Astrocyte of the spinal cord (primary cell): ENCODE measurements around the gene BAHCC1.
A peak's percentile ranks its signal among the peaks of the same experiment; 100 is the strongest.

ENCODE experiments used
- DNase-seq: peaks from one replicate; pipeline ENCODE4 v3.0.0; 2011; ENCODE audit warnings: low read depth, low spot score
- H3K4me3 ChIP-seq: 2 replicates; pipeline ENCODE4 v1.5.1; 2011; ENCODE audit warnings: low read depth, mild to moderate bottlenecking, low read length, moderate library complexity
- in situ Hi-C: cut with HindIII; loops from 2 replicates; pipeline ENCODE4 v1.10.0; 2017; ENCODE audit warnings: low sequenced_read_pairs
- TF ChIP-seq, protein P1 (sequence below): IDR thresholded peaks from 2 replicates; pipeline ENCODE4 v1.5.1; 2012; ENCODE audit warnings: low read depth, mild to moderate bottlenecking, low read length, inconsistent platforms

BAHCC1 gene

DNA sequence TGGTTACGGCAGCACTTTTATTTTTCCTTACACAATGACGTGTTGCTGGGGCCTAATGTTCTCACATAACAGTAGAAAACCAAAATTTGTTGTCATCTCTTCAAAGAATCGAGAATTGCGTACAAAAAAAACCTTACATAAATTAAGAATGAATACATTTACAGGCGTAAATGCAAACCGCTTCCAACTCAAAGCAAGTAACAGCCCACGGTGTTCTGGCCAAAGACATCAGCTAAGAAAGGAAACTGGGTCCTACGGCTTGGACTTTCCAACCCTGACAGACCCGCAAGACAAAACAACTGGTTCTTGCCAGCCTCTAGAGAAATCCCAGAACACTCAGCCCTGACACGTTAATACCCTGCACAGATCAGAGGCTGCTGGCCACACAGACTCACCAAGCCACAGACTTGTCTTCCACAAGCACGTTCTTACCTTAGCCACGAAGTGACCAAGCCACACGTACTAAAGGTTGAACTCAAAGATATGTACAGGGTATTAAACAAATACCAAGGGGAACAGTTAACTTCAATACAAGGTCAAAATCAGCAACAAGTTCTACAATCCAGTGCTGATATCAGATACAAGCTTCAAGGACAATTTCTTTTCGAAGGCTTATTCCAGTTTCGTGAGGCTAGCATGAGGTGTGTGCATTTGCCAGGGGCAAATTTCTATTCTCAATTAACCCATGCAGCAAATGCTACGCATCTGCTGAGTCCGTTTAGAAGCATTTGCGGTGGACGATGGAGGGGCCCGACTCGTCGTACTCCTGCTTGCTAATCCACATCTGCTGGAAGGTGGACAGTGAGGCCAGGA, 114.9 kb downstream of the BAHCC1 start:
- H3K4me3 ChIP-seq: peak overlapping the region; percentile 88
- in situ Hi-C loops: loop anchor here (10.0 kb wide), 1 partner anchor 105 kb away; no protein-coding TSS in a partner anchor
- TF ChIP-seq, protein P1, sequence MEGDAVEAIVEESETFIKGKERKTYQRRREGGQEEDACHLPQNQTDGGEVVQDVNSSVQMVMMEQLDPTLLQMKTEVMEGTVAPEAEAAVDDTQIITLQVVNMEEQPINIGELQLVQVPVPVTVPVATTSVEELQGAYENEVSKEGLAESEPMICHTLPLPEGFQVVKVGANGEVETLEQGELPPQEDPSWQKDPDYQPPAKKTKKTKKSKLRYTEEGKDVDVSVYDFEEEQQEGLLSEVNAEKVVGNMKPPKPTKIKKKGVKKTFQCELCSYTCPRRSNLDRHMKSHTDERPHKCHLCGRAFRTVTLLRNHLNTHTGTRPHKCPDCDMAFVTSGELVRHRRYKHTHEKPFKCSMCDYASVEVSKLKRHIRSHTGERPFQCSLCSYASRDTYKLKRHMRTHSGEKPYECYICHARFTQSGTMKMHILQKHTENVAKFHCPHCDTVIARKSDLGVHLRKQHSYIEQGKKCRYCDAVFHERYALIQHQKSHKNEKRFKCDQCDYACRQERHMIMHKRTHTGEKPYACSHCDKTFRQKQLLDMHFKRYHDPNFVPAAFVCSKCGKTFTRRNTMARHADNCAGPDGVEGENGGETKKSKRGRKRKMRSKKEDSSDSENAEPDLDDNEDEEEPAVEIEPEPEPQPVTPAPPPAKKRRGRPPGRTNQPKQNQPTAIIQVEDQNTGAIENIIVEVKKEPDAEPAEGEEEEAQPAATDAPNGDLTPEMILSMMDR: no peak
- no peak for DNase-seq

DNA sequence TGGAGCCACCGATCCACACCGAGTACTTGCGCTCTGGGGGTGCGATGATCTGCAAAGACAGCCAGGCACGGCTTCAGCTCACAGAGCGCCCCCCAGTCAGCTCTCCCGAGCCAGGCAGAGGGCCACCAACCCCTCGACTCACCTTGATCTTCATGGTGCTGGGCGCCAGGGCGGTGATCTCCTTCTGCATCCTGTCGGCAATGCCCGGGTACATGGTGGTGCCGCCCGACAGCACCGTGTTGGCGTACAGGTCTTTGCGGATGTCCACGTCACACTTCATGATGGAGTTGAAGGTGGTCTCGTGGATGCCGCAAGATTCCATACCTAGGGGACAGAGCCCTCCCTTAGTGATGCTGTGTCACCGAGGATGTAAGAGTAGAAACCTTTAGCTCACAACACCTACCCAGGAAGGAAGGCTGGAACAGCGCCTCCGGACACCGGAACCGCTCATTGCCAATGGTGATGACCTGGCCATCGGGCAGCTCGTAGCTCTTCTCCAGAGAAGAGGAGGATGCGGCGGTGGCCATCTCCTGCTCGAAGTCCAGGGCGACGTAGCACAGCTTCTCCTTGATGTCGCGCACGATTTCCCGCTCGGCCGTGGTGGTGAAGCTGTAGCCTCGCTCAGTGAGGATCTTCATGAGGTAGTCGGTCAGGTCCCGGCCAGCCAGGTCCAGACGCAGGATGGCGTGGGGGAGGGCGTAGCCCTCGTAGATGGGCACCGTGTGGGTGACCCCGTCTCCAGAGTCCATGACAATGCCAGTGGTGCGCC, 115.7 kb downstream of the BAHCC1 start:
- peak overlapping the region; percentile 88 for H3K4me3 ChIP-seq
- TF ChIP-seq, protein P1: no peak
- DNase-seq: peak; percentile 43
- in situ Hi-C loops: loop anchor here (10.0 kb wide), 1 partner anchor 106 kb away; no protein-coding TSS in a partner anchor

DNA sequence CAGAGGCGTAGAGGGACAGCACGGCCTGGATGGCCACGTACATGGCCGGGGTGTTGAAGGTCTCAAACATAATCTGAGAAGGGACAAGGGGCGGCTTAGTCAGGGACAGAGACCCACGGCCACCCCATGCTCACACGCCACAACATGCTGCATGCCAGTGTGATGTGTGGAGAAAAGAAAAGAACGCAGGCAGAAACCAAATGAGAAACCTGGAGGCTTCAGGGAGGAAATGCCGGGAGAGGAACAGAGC, 116.2 kb downstream of the BAHCC1 start:
- in situ Hi-C loops: loop anchor here (10.0 kb wide), 1 partner anchor 107 kb away; no protein-coding TSS in a partner anchor
- H3K4me3 ChIP-seq: peak overlapping the region; percentile 88
- DNase-seq: no peak
- TF ChIP-seq, protein P1: no peak

DNA sequence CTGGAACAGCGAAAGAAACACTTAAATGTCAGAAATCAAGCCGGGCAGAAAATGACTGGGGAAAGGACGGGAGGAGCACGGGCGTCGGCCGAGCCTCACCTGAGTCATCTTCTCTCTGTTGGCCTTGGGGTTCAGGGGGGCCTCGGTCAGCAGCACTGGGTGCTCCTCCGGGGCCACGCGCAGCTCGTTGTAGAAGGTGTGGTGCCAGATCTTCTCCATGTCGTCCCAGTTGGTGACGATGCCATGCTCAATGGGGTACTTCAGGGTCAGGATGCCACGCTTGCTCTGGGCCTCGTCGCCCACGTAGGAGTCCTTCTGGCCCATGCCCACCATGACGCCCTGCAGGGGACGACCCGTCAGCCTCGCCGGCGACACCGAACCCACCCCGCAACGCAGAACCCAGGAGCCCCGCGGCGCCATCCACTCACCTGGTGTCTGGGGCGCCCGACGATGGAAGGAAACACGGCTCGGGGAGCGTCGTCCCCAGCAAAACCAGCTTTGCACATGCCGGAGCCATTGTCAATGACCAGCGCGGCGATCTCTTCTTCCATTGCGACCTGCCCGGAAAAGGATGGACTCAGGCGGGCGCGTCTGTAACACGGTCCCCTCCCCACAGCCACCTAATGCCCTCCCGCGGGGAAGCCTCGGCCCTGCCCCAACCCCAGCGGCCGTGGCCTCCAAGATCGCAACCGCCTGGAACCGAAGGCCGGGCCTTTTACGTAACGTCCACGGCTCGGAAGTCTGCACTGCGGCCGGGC, 116.7 kb downstream of the BAHCC1 start:
- H3K4me3 ChIP-seq: peak overlapping the region; percentile 88
- DNase-seq: no peak

DNA sequence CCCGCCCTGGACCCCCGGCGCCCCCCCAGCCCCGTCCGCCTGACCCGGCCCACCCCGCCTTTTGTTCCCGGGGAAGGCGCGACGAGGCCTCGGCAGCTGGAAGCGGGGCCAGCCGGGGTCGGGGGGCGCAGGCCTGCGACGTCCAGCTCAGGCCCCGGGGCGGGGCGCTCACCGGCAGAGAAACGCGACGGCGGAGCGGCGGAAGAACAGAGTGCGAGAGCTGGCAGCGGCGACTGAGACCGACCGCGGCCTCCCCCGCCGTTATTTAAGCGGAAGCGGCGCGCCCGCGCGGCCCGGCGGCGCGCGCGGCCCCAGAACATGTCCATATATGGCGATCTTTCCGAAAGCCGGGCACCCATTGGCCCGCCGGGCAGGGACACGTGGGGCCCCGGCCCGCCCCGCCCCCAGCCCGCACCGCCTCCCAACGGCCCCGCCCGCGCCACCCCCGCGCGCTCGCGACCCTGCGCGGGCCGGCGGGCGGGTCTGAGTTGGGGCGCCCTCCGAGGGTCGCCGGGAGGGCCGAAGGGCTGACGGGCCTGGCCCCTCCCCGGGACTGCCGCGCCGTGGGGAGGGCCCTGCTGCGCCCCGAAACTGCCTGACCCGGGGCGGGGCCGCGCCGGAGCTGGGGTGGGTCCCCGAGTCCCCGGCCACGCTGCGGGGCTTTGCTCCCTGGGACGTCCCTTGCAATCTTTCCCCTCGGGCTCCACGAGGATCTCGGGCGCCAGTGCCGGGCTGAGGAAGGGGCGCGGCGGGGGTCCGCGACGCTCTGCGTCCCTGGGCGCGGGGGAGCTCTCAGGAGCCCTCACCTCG, 117.5 kb downstream of the BAHCC1 start, which contains the start of gene ACTG1:
Gene ACTG1, minus strand, starts transcription at position 238 of the 810 bp plus-strand sequence. CDS start 445 bp downstream, outside the sequence.
- in situ Hi-C loops: loop anchor here (10.0 kb wide), 1 partner anchor 108 kb away; no protein-coding TSS in a partner anchor
- TF ChIP-seq, protein P1: no peak
- DNase-seq: peak; percentile 95
- H3K4me3 ChIP-seq: peak within 1 kb of the TSS; percentile 88

More for the DNA sequence above, 116.7 kb downstream of the BAHCC1 start:
- TF ChIP-seq, protein P1: no peak
- in situ Hi-C loops: loop anchor here (10.0 kb wide), 1 partner anchor 107 kb away; no protein-coding TSS in a partner anchor
